Left cardiac atrium (tissue), 2 donors: ENCODE measurements around the gene ADARB1. TPM values are rescaled to one million over a fixed set of nuclear protein-coding genes. Genes with fewer than 3 reads are reported as not detected.

ENCODE experiments used
- total RNA-seq, 2 donors: library from RNA; stranded (reverse); fragmentation: NEBNext Ultra II Directional; extraction: Animal tissue kit (Norgen Biotek cat#: 25700); gene quantifications; one replicate each; pipeline ENCODE4 v1.2.1, GENCODE V29; 2021
- donor health status: DM: no; HTN: yes; CAD: no; lungs with severe emphysema.
- donor health status: DM: yes; HTN: yes; CAD: no.

ADARB1 gene
- total RNA-seq, 2 donors from 2014 or later = 20.6 to 21.7 TPM

Other genes starting within 250 kb of the ADARB1 start
- gene PTTG1IP, start 200.9 kb upstream of the ADARB1 start, total RNA-seq = 100 to 1,000 TPM; 181 to 195 TPM
- gene ITGB2, start 153.7 kb upstream of the ADARB1 start, total RNA-seq = 10 to 100 TPM; 31.5 to 70.7 TPM
- 10 to 100 TPM; 26.1 to 28.6 TPM for gene SLX9, start 134.6 kb upstream of the ADARB1 start, total RNA-seq
- gene POFUT2, start 213.3 kb downstream of the ADARB1 start, total RNA-seq = 10 to 100 TPM; 18.1 to 20.3 TPM